CD4-positive, alpha-beta T cell (primary cell): ENCODE measurements around the gene KLF13. TPM values are rescaled to one million over a fixed set of nuclear protein-coding genes. Genes with fewer than 3 reads are reported as not detected.

Source experiments
- ATAC-seq: fragments of 200-7000 bp; cut with Tn5 transposase; one replicate; pipeline ENCODE4 v1.10.0; 2022; ENCODE audit warnings: mild to moderate bottlenecking; ENCODE audit not compliant: poor library complexity
- CTCF ChIA-PET: fragments of 350-600 bp; sonication (Branson Sonifier 250); formaldehyde crosslinking; loops from one replicate; lab custom pipeline; 2021; ENCODE audit warnings: antibody characterized with exemption, inconsistent platforms; lab: Charles Lee
- POLR2A ChIA-PET: fragments of 350-600 bp; sonication (Branson Sonifier 250); formaldehyde crosslinking; loops from one replicate; lab custom pipeline; 2021; ENCODE audit warnings: antibody characterized with exemption, inconsistent platforms; lab: Charles Lee
- DNase-seq, 14 experiments: peaks; one replicate each; pipeline ENCODE4 v3.0.0-alpha.2; 2013 to 2020; ENCODE audit warnings: mixed read lengths in 2 of 14
- H3K27ac ChIP-seq, 2 donors: one replicate each; pipeline versions ENCODE4 v1.5.1 to v1.7.0; 2013; ENCODE audit warnings: low read length in 2 of 2, low read depth in 1 of 2, mild to moderate bottlenecking in 1 of 2
- H3K27me3 ChIP-seq, 2 experiments: 1 replicate in 1 of 2; 2 replicates in 1 of 2; pipeline versions ENCODE4 v1.6.1 to v1.7.0; 2013; ENCODE audit warnings: low read length in 2 of 2, control low read depth in 1 of 2, mild to moderate bottlenecking in 1 of 2, moderate library complexity in 1 of 2; ENCODE audit not compliant: insufficient read depth in 2 of 2, control insufficient read depth in 1 of 2
- H3K36me3 ChIP-seq: one replicate; pipeline ENCODE4 v1.6.1; 2013; ENCODE audit warnings: low read length, control low read depth; ENCODE audit not compliant: insufficient read depth
- H3K4me1 ChIP-seq: one replicate; pipeline ENCODE4 v1.6.1; 2013; ENCODE audit warnings: low read length, control low read depth; ENCODE audit not compliant: insufficient read depth
- H3K4me3 ChIP-seq: one replicate; pipeline ENCODE4 v1.5.1; 2013; ENCODE audit warnings: mild to moderate bottlenecking, low read length, moderate library complexity
- H3K9me3 ChIP-seq, 2 experiments: 1 replicate in 1 of 2; 2 replicates in 1 of 2; pipeline versions ENCODE4 v1.6.1 to v1.7.0; 2013; ENCODE audit warnings: low read length in 2 of 2, mild to moderate bottlenecking in 2 of 2, control low read depth in 1 of 2, moderate library complexity in 1 of 2; ENCODE audit not compliant: control insufficient read depth in 1 of 2, insufficient read depth in 1 of 2
- H3K27ac Mint-ChIP-seq: one replicate; pipeline ENCODE4 v1.8.0; 2020; ENCODE audit warnings: mixed read lengths
- H3K27me3 Mint-ChIP-seq: one replicate; pipeline ENCODE4 v1.8.0; 2021; ENCODE audit warnings: mixed read lengths
- H3K36me3 Mint-ChIP-seq: one replicate; pipeline ENCODE4 v1.8.0; 2021; ENCODE audit warnings: low read depth, mixed read lengths
- H3K4me1 Mint-ChIP-seq: one replicate; pipeline ENCODE4 v1.8.0; 2021; ENCODE audit warnings: low read depth, mixed read lengths
- H3K4me3 Mint-ChIP-seq: one replicate; pipeline ENCODE4 v1.8.0; 2020; ENCODE audit warnings: mild to moderate bottlenecking, mixed read lengths
- H3K9me3 Mint-ChIP-seq: one replicate; pipeline ENCODE4 v1.8.0; 2020; ENCODE audit warnings: mixed read lengths
- CTCF ChIP-seq: fragments of 200-600 bp; IDR thresholded peaks from one replicate; pipeline ENCODE4 v1.8.0; 2022; ENCODE audit warnings: antibody characterized with exemption, mild to moderate bottlenecking
- intact Hi-C, 2 experiments: fragments of 100-400 bp; cut with DNase I in 1 of 2; cut with micrococcal nuclease in 1 of 2; formaldehyde crosslinking; loops; one replicate each; pipeline versions ENCODE4 v1.15.1 to v1.9.0; 2023 to 2025; cut with DNase I, micrococcal nuclease
- total RNA-seq, 174 experiments: library from RNA in 2 of 174; stranded (reverse) in 2 of 174; gene quantifications; one replicate each; pipeline ENCODE4 v1.2.3 and lab custom pipeline; 2021 to 2026

The KLF13 gene
- total RNA-seq, 2 experiments from 2014 or later = 284 to 308 TPM

- H3K36me3 ChIP-seq = no peaks in the 10 kb centered on the region
- Mint-ChIP-seq H3K9me3 (no peaks in the 10 kb centered on the region), H3K4me3 (no peak overlapping the region), H3K36me3 (no peaks in the 10 kb centered on the region), H3K4me1 (peaks cover 37% of the 10 kb centered on the region), H3K27ac (no peak overlapping the region), H3K27me3 (peaks cover 5% of the 10 kb centered on the region)
- H3K9me3 ChIP-seq = peaks cover 4 to 11% of the 10 kb centered on the region in 2 experiments
- DNase-seq = no peak
- peaks cover 31% of the 10 kb centered on the region for H3K4me1 ChIP-seq
- CTCF ChIA-PET = no interaction called here
- no peak for ATAC-seq
- POLR2A ChIA-PET = interaction anchor here (3.2 kb wide), 1 partner anchor 14 kb away, joined by 12 read pairs; the partner anchor contains the start of gene KLF13
- peaks cover 0 to 3% of the 10 kb centered on the region in 2 experiments for H3K27me3 ChIP-seq
- H3K27ac ChIP-seq = no peak overlapping the region
- no peak overlapping the region for H3K4me3 ChIP-seq
- no peak for TF ChIP-seq CTCF
- intact Hi-C loops = no loop called here
Observed at GRCh38 chr15:31311735-31312619, 14.7 kb upstream of the KLF13 start.

GRCh38 chr15:31313223-31313622, 13.4 kb upstream of the KLF13 start:
- H3K27me3 Mint-ChIP-seq = no peaks in the 10 kb centered on the region
- peaks cover 27% of the 10 kb centered on the region for H3K4me1 ChIP-seq
- ChIA-PET POLR2A (interaction anchor here (3.2 kb wide), 1 partner anchor 13 kb away, joined by 12 read pairs; the partner anchor contains the start of gene KLF13), CTCF (interaction anchor here (0.7 kb wide), 1 partner anchor 122 kb away, joined by 3 read pairs; no protein-coding TSS in a partner anchor)
- DNase-seq = no peak
- H3K4me1 Mint-ChIP-seq = peaks cover 34% of the 10 kb centered on the region
- H3K27ac ChIP-seq = no peak overlapping the region
- ATAC-seq = no peak
- H3K4me3 ChIP-seq = no peak overlapping the region
- no peaks in the 10 kb centered on the region for H3K36me3 Mint-ChIP-seq
- no peak for TF ChIP-seq CTCF
- H3K9me3 ChIP-seq = peaks cover 4 to 11% of the 10 kb centered on the region in 2 experiments
- intact Hi-C loops = no loop called here
- no peaks in the 10 kb centered on the region for H3K9me3 Mint-ChIP-seq
- H3K27ac Mint-ChIP-seq = no peak overlapping the region
- H3K36me3 ChIP-seq = no peaks in the 10 kb centered on the region
- no peak overlapping the region for H3K4me3 Mint-ChIP-seq
- H3K27me3 ChIP-seq = peaks cover 0 to 3% of the 10 kb centered on the region in 2 experiments

- H3K36me3 ChIP-seq = no peaks in the 10 kb centered on the region
- CTCF ChIA-PET = no interaction called here
- intact Hi-C loops = no loop called here
Observed at GRCh38 chr15:31314380-31314779, 12.3 kb upstream of the KLF13 start.

More at GRCh38 chr15:31314380-31314779, 12.3 kb upstream of the KLF13 start:
- ATAC-seq (no peak), DNase-seq (no peak)
- Histone ChIP-seq H3K4me1 (peaks cover 22% of the 10 kb centered on the region), H3K9me3 (peaks cover 4 to 11% of the 10 kb centered on the region in 2 experiments), H3K27ac (no peak overlapping the region), H3K27me3 (peaks cover 0 to 3% of the 10 kb centered on the region in 2 experiments), H3K4me3 (no peak overlapping the region)
- POLR2A ChIA-PET = interaction anchor here (3.2 kb wide), 1 partner anchor 11 kb away, joined by 12 read pairs; the partner anchor contains the start of gene KLF13
- Mint-ChIP-seq H3K27me3 (no peaks in the 10 kb centered on the region), H3K27ac (no peak overlapping the region), H3K36me3 (no peaks in the 10 kb centered on the region), H3K9me3 (no peaks in the 10 kb centered on the region), H3K4me1 (peaks cover 31% of the 10 kb centered on the region), H3K4me3 (no peak overlapping the region)
- TF ChIP-seq CTCF = no peak
